C4-2B (cell line): Measurements from ENCODE around the gene NTRK2.

ENCODE experiments used
- H3K27ac ChIP-seq: fragments of 450-650 bp; 2 replicates; pipeline ENCODE4 v1.5.1; 2017
- CTCF ChIP-seq: fragments of 450-650 bp; conservative IDR thresholded peaks from 2 replicates; pipeline ENCODE4 v1.5.1; 2017; ENCODE audit warnings: mild to moderate bottlenecking
- ZFX ChIP-seq: fragments of 450-650 bp; IDR thresholded peaks from 2 replicates; pipeline ENCODE4 v1.6.1; 2017

The NTRK2 gene

DNA sequence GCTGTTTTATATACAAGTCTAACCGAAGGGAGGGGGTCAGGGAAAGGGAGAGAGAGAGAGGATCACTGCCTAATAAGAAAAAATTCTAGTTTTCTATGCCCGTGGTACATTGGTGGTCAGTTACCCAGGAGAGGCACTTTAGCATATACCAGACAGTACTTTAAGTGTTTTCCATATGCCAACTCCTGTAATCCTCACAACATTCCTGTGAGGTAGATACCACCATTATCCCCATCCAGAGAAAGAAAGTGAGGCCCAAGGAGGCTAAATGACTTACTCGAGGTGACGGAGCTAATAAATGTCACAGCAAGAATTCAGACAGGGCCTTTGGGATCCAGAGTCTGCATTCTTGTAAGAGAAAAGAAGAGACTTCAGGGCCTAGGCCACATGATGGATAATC, 161.8 kb downstream of the NTRK2 start:
- no peak overlapping the region for H3K27ac ChIP-seq
- TF ChIP-seq CTCF: no peak
- no peak for TF ChIP-seq ZFX

- TF ChIP-seq ZFX: no peak
- TF ChIP-seq CTCF: no peak
Observed at GRCh38 chr9:84832453-84832852, 162.9 kb downstream of the NTRK2 start.

DNA sequence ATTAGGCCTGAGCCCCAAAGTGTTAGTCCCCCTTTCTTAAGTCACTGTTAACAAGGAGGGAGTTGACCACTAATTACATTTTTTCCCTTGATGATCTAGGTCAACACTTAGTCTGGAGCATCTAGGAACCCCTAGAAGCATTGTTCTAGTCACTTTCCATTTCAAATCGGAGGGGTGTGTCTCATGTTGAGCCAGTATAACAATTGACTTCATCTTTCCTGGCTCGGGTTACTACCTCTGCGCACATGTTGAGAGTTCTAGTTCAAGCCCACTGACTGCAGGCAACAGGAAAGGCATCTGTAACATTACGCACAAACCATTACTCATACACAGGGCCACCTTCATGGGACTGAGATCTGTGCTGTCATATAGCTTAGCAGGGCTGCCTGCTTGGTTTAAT, 164.9 kb downstream of the NTRK2 start:
- no peak overlapping the region for H3K27ac ChIP-seq
- TF ChIP-seq CTCF (no peak), ZFX (no peak)

More at GRCh38 chr9:84832453-84832852, 162.9 kb downstream of the NTRK2 start:
- no peak overlapping the region for H3K27ac ChIP-seq

DNA sequence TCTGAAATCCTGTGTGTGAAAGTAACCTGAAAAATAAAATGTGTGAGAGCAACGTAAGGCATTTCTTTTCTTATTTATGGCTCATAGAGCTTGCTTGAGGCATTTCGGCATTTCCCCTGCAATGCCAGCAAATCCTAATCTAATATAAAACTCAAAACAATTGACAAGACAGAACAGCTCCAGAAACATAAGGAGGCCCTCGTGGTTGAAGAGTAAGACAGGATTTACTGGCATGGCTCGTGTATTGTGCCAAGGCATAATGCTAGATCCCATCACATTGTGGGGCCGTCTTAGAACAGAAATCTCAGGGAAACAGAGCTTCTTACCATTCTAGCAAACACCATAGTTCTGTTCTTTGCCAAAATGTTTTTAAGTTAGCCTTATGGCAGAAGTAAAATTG, 166.2 kb downstream of the NTRK2 start:
- TF ChIP-seq CTCF (no peak), ZFX (no peak)
- no peak overlapping the region for H3K27ac ChIP-seq

- TF ChIP-seq ZFX: no peak
- H3K27ac ChIP-seq: no peak overlapping the region
Observed at GRCh38 chr9:84838879-84839278, 169.3 kb downstream of the NTRK2 start.

DNA sequence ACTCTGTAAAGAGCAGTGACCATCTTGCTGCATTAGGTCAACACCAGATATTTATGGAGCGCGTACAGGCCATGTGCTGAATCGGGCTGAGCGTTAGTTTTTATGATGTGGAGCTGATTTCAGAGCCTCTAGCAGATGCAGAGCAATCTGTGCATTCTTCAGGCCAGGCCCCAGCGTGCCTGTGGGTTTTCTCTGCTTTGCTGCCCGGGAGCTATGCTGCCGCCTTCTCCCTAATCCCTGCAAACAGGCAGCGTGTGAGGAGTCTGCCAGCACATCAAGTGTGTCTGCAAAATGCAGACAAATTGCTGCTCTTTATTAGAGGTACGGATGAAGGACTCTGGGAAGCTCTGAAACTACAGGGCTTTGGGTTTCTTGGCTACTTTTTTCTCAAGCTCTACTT, 170.0 kb downstream of the NTRK2 start:
- TF ChIP-seq CTCF (no peak), ZFX (no peak)
- no peak overlapping the region for H3K27ac ChIP-seq

DNA sequence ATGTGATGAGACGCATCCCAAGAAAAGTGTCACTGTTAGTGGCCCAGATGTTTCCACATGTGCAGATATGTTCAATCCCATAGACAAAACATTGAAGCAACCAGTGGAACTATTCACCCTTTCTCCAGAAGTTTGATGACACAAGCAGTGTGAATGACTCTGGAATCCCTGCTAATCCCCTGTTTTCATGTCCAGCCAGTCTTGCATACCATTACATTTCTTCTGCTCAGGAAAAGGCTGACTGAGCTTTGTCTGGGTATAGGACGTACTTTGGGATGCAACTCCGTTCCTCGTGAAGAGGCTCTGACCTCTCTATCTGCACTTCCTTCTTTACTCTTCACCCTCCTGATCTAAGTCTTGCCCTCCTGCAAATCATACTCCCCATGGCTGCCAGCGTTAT, 172.4 kb downstream of the NTRK2 start:
- H3K27ac ChIP-seq: no peak overlapping the region
- TF ChIP-seq ZFX: no peak
- no peak for TF ChIP-seq CTCF

GRCh38 chr9:84843175-84843824, 173.8 kb downstream of the NTRK2 start:
- no peak overlapping the region for H3K27ac ChIP-seq
- TF ChIP-seq ZFX: no peak
- TF ChIP-seq CTCF: no peak
